GM20000 (cell line): Measurements from ENCODE around the gene C1QL4.

ENCODE experiments used
- DNase-seq: peaks from one replicate; pipeline ENCODE4 v3.0.0; 2012; ENCODE audit warnings: low spot score
- TF ChIP-seq, protein P1 (sequence below): IDR thresholded peaks from 2 replicates; pipeline ENCODE4 v1.5.1; 2012; ENCODE audit warnings: mild to moderate bottlenecking, control low read depth; ENCODE audit errors: extremely low read depth, missing control alignments

C1QL4 gene

DNA sequence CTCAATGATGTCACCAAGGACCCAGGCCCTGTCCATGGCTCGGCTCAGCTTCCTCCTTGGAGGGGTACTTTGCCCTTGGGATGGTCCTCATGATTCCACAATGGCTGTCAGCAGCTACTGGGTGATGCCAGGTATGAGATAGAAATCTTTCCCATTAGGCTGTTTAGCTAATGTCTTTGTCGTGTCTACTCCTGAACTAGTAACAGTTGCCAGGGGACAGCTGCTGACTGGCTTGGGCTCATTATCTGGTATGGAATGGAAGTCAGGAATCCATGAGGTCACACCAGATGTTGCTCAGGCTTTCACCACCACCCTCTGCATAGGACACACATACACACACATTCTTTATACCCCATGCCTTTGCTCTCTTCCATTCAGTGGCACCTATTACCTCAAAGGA is 32.8 kb downstream of the C1QL4 start:
- DNase-seq: no peak
- TF ChIP-seq, protein P1, sequence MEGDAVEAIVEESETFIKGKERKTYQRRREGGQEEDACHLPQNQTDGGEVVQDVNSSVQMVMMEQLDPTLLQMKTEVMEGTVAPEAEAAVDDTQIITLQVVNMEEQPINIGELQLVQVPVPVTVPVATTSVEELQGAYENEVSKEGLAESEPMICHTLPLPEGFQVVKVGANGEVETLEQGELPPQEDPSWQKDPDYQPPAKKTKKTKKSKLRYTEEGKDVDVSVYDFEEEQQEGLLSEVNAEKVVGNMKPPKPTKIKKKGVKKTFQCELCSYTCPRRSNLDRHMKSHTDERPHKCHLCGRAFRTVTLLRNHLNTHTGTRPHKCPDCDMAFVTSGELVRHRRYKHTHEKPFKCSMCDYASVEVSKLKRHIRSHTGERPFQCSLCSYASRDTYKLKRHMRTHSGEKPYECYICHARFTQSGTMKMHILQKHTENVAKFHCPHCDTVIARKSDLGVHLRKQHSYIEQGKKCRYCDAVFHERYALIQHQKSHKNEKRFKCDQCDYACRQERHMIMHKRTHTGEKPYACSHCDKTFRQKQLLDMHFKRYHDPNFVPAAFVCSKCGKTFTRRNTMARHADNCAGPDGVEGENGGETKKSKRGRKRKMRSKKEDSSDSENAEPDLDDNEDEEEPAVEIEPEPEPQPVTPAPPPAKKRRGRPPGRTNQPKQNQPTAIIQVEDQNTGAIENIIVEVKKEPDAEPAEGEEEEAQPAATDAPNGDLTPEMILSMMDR: no peak

DNA sequence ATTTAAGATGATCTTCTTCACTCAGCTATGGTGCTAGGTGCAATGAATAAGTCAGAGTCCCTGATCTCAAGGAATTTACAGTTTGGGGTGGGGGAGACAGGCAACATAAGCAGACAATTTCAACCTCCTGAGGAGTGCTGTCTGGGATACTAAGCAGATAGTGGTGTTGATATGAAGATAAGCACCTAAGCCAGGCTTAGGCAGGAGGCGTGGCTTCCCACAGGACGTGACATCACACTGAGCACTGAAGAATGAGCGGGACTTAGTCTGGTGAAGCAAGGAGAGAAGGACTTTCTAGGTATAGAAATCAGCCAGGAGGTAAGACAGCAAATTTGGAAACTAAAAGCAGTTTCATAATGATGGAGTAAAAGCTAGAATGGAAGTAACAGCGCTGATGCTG is 35.2 kb downstream of the C1QL4 start:
- DNase-seq: peak; percentile 19
- TF ChIP-seq, protein P1: no peak

DNA sequence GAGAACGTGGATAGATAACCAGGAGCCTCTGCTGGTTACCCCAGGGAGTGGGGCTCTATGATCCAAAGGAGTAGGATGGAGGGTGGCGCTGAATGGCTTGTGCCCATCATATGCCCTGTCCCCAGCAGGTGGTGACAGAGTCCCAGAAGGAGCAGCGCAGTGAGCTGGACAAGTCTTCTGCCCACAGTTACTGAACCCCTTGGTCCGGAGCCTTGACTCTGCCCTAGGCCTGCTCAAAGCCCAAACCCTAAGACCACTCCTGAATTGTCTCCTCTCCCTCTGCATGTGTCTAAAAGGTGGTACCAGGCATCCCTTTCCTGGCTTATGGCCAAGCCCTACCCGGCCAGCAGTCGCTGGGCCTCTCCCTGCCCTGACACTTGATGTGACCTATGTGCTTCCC is 38.8 kb downstream of the C1QL4 start:
- peak; percentile 26 for DNase-seq
- TF ChIP-seq, protein P1: no peak

DNA sequence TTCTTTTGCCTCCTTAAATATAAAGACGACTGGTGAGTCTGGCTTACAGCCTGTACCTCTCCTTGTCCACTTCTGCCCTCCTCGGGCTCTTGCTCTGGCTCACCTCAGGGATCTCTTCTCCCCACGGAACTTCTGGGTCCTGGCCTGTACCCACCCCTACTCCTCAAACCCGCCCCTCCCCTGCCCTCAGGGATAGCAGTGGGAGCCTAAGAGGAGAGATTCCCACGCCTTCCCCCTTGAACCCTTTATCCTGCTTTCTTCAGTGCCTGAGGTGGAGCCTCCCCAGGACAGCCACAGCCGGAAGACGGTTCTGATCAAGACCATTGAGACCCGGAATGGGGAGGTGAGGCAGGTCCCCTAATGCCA is 39.3 kb downstream of the C1QL4 start:
- TF ChIP-seq, protein P1: no peak
- DNase-seq: no peak

DNA sequence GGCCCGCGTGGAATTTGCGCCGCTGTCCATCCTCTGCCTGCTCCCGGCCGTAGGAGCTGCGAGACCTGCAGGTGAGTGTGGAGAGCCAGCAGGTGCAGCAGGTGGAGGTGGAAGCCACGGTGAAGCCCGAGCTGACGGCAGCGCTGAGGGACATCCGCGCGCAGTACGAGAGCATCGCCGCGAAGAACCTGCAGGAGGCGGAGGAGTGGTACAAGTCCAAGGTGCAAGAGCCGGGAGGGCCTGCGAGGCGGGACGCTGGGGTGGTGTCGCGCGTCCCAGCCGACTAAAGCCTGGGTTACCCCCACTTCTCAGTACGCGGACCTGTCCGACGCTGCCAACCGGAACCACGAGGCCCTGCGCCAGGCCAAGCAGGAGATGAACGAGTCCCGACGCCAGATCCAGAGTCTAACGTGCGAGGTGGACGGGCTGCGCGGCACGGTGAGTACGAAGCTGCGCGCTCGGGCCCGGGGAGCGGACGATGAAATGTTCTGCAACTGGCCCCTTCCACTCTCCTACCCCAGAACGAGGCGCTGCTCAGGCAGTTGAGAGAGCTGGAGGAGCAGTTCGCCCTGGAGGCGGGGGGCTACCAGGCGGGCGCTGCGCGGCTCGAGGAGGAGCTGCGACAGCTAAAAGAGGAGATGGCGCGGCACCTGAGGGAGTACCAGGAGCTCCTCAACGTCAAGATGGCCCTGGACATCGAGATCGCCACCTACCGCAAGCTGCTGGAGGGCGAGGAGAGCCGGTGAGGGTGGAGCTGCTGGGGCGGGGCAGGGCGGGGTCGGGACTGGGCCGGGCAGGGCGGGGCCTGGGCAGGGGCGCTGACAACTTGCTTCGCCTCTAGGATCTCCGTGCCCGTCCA is 39.9 kb downstream of the C1QL4 start:
- TF ChIP-seq, protein P1: no peak
- peak; percentile 79 for DNase-seq

DNA sequence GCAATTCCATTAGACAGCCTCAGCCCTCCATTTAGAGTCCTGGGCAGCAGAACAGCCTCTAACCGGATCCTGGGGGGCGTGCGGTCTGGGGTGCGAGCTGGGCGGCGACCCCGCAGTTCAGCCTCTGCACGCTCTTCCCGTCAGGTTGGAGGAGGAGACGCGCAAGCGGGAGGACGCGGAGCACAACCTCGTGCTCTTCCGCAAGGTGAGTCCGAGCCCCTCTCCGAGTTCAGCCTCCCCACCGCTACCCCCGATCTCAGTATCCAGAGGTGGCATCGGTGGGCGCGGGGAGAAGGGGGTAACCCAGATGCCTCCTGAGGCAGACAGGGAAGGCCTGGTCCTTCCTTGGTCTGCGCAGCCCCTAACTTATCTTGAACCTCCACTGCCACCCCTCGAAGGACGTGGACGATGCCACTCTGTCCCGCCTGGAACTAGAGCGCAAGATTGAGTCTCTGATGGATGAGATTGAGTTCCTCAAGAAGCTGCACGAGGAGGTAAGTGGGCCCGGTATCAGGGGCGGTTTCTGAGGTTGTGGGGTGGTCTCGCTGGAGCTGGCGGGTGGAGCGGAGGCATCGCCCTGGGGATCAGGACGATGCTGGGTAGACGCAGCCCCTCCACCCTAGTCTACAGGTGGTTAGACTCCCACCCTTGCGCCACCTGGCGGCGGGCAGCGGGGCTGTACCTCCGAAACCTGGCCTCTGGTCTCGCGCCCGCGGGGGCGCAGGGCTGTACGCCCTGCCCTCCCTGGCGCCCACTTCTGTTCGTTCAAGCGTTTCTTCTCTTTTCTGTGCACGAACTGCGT is 40.8 kb downstream of the C1QL4 start:
- DNase-seq: peak; percentile 92
- TF ChIP-seq, protein P1: peak; percentile 73

DNA sequence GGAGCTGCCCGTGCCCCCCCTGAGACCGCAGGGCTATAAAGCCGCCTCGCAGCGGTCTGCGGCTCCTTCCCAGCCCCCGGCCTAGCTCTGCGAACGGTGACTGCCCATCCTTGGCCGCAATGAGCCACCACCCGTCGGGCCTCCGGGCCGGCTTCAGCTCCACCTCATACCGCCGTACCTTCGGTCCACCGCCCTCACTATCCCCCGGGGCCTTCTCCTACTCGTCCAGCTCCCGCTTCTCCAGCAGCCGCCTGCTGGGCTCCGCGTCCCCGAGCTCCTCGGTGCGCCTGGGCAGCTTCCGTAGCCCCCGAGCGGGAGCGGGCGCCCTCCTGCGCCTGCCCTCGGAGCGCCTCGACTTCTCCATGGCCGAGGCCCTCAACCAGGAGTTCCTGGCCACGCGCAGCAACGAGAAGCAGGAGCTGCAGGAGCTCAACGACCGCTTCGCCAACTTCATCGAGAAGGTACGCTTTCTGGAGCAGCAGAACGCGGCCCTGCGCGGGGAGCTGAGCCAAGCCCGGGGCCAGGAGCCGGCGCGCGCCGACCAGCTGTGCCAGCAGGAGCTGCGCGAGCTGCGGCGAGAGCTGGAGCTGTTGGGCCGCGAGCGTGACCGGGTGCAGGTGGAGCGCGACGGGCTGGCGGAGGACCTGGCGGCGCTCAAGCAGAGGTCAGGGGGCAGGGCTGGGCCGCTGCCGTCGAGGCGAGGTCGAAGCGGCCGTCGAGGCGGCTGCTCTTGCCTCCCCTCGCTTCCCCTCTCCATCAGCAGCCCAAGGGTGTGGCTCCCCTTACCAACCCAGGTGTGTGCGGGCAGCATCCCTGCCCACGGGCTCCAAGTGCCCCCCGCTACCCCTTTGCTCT is 41.7 kb downstream of the C1QL4 start, which contains the start of gene PRPH:
PRPH (plus strand) TSS at position 66 of the 855 bp plus-strand sequence; CDS start at position 120, 54 bp downstream.
- peak; percentile 26 for DNase-seq
- TF ChIP-seq, protein P1: no peak
